Right ventricle myocardium inferior (tissue), 1 donor: ENCODE measurements around the gene NFXL1. TPM values are rescaled to one million over a fixed set of nuclear protein-coding genes. Genes with fewer than 3 reads are reported as not detected.

ENCODE experiments used
- ATAC-seq: fragments of 200-7000 bp; cut with Tn5 transposase; one replicate; pipeline ENCODE4 v1.9.1; 2020; ENCODE audit warnings: mild to moderate bottlenecking, moderate library complexity
- DNase-seq: peaks from one replicate; pipeline ENCODE4 v3.0.0; 2021; ENCODE audit errors: missing footprints
- intact Hi-C: fragments of 100-400 bp; cut with DNase I; formaldehyde crosslinking; loops from one replicate; pipeline ENCODE4 v1.11.0; 2022
- total RNA-seq: library from RNA; stranded (reverse); fragmentation: NEBNext Ultra II Directional; extraction: Animal tissue kit (Norgen Biotek cat#: 25700); gene quantifications from one replicate; pipeline ENCODE4 v1.2.1, GENCODE V29; 2021
- donor health status: DM: no; HTN: yes; CAD: no; lungs with severe emphysema.

NFXL1 gene
- total RNA-seq, 1 donor from 2014 or later = 3.9 TPM

GRCh38 chr4:47839259-47839658 is 75.1 kb downstream of the NFXL1 start:
- peak; percentile 50 for DNase-seq
- intact Hi-C loops = loop anchor here (5.0 kb wide), 2 partner anchors 57 to 152 kb away; no protein-coding TSS in a partner anchor
- ATAC-seq = no peak

GRCh38 chr4:47838445-47838844 is 75.9 kb downstream of the NFXL1 start:
- ATAC-seq = no peak
- no peak for DNase-seq
- intact Hi-C loops = loop anchor here (5.0 kb wide), 2 partner anchors 56 to 151 kb away; no protein-coding TSS in a partner anchor

DNA sequence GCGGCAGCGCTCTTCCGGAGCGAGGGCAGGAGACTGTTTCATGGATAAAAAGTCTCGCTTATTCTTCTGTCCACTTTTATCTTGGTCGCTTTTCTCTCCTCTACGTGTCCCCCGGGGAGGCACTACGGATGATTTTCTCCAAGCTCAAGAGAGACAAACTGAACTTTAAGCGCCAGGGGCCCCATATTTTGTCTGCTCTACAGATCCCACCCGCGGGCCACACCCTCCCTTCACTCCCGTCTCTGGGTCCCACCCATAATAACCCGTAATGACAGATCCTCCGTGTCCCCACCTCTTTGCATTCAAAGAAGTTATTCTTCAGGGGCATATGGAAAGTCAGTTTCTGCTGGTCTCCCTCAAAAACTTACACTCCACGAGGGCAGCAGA is 76.5 kb downstream of the NFXL1 start, which contains the start of gene CORIN:
TSS of gene CORIN (minus strand) at position 160 of the 387 bp plus-strand sequence. CDS start at position 42, 118 bp downstream.
- ATAC-seq (peak; percentile 7), DNase-seq (no peak)
- intact Hi-C loops = loop anchor here (5.0 kb wide), 2 partner anchors 56 to 151 kb away; no protein-coding TSS in a partner anchor

- DNase-seq (peak; percentile 68), ATAC-seq (peak; percentile 60)
- intact Hi-C loops = loop anchor here (5.0 kb wide), 2 partner anchors 55 to 150 kb away; no protein-coding TSS in a partner anchor
Measured at GRCh38 chr4:47837094-47837907, 77.1 kb downstream of the NFXL1 start.

- DNase-seq = peak; percentile 85
- peak; percentile 91 for ATAC-seq
- intact Hi-C loops = loop anchor here (1.0 to 5.0 kb wide), 3 partner anchors 54 to 149 kb away; no protein-coding TSS in a partner anchor
Measured at GRCh38 chr4:47836641-47837093, 77.7 kb downstream of the NFXL1 start.

GRCh38 chr4:47835494-47835893 is 78.9 kb downstream of the NFXL1 start:
- intact Hi-C loops = loop anchor here (5.0 kb wide), 2 partner anchors 53 to 148 kb away; no protein-coding TSS in a partner anchor
- DNase-seq = no peak
- ATAC-seq = no peak

DNA sequence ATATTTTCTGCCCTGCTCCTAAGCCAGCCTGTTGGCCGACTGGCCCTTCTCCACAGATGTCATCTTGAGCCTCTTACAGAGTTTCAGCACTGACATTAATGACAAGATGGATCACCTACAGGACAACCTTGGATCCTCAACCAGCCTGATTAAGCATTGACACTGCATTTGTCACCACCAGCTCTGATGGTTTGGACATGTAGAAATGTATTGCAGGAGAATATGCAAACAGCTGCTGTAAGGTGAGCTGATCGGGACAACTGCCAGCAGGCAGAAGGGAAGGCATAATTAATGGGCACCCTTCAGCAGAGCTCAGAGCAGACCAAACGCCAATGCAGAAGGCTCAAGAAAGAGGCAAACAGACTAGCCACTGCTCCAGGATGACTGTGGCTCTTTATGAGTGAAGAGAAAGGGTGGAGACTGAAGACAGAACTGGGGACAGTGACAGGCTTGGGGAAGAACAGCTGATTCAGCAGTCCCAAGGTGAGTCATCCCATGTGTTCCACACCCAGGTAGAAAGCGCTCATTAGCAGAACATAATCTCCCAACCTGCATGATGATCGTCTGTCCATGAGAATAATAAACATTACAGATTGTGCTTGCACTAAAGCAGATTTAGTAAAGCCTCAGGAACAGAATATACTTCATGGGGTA is 83.2 kb downstream of the NFXL1 start:
- peak; percentile 75 for ATAC-seq
- intact Hi-C loops = loop anchor here (2.0 kb wide), 1 partner anchor 82 kb away; no protein-coding TSS in a partner anchor
- no peak for DNase-seq

GRCh38 chr4:47830265-47831025 is 83.9 kb downstream of the NFXL1 start:
- intact Hi-C loops = loop anchor here (2.0 kb wide), 1 partner anchor 82 kb away; no protein-coding TSS in a partner anchor
- peak; percentile 25 for ATAC-seq

DNA sequence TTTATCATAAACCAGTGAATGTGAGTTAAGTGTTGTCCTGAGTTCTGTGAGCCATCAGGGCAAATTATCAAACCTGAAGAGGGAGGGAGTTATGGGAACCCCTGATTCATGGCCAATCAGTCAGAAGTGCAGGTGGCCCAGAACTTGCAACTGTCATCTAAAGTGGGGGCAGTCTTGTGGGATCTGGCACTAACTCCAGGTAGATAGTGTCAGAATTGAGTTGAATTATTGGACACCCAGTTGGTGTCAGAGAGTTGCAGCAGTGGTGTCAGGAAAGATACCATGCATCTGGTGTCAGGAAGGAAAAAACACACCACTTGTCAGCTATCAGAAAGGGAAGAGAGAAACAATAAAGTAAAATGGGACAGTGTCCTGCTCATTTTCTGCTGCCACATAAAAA is 84.9 kb downstream of the NFXL1 start:
- no peak for DNase-seq
- peak; percentile 62 for ATAC-seq
- intact Hi-C loops = no loop called here

More at GRCh38 chr4:47830265-47831025, 83.9 kb downstream of the NFXL1 start:
- no peak for DNase-seq

- intact Hi-C loops = no loop called here
Measured at GRCh38 chr4:47827343-47828047, 86.9 kb downstream of the NFXL1 start.

GRCh38 chr4:47824840-47825239 is 89.5 kb downstream of the NFXL1 start:
- peak; percentile 87 for ATAC-seq
- intact Hi-C loops = loop anchor here (2.0 kb wide), 1 partner anchor 40 kb away; no protein-coding TSS in a partner anchor
- peak; percentile 71 for DNase-seq

More at GRCh38 chr4:47827343-47828047, 86.9 kb downstream of the NFXL1 start:
- DNase-seq = no peak
- ATAC-seq = no peak

- no peak for ATAC-seq
- intact Hi-C loops = no loop called here
- no peak for DNase-seq
Measured at GRCh38 chr4:47819178-47819577, 95.2 kb downstream of the NFXL1 start.

DNA sequence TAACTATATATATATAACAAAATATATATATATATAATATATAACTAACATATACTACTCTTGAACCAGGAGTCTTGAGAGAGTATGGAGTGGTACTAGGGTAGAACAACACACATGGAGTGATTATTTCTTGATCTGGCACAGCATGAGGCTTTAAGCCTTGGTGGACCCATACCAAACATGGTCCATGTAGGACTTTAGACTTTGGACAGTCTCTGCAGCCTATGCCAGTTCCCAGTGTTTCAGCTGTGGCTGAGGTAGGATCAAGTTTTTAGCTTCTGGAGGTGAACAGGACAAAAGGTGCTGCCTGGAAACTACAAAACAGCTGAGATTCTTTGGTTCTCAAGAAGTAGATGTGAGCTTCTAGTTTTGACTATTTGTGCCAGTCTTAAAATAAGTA is 97.1 kb downstream of the NFXL1 start:
- ATAC-seq (no peak), DNase-seq (no peak)
- intact Hi-C loops = no loop called here

- intact Hi-C loops = no loop called here
- ATAC-seq = no peak
Measured at GRCh38 chr4:47816748-47817147, 97.6 kb downstream of the NFXL1 start.

DNA sequence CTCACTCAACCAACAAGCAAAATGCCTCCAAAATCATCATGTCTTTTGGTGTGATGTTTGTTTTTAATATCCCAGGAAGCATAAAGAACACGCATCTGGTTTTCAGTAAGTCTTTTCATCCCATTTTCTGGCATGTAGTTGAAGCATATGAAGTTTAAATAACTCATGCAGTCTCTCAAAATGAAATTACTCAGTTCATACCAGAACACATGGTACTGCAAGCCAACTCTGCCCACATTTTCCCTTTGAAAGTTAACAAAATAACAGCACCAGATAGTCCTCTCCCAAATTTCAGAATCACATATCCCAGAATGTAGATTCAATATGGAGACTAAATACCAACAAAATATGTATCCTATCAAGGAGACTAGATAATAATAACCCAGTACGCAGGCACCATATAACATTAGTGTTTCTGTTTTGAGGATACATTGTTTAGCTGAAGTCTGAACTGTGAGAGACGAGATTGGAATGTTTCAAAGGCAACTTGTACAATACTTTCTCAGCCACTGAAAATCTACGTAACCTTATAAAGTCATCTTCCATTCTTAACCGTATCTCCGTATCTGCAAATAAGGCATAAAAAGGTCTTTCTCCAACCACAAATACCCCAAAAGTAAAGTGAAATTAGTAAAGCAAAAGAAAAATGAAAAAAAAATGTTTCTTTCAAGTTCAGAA is 99.6 kb downstream of the NFXL1 start:
- no peak for ATAC-seq
- intact Hi-C loops = no loop called here
- DNase-seq = no peak

More at GRCh38 chr4:47816748-47817147, 97.6 kb downstream of the NFXL1 start:
- no peak for DNase-seq

- intact Hi-C loops = no loop called here
- ATAC-seq (no peak), DNase-seq (no peak)
Measured at GRCh38 chr4:47809654-47810203, 104.7 kb downstream of the NFXL1 start.

GRCh38 chr4:47804598-47804997 is 109.8 kb downstream of the NFXL1 start:
- ATAC-seq = no peak
- no peak for DNase-seq
- intact Hi-C loops = no loop called here
